Endothelial cell of hepatic sinusoid (primary cell): Measurements from ENCODE around the gene GP9.
"Not testable (repeated sequence)": the region's sequence is repeated elsewhere in the genome, so short reads cannot be mapped to it uniquely, and the experiment has no call there.

Source experiments
- in situ Hi-C: cut with HindIII; loops from 2 replicates; pipeline ENCODE4 v1.10.0; 2017; ENCODE audit warnings: low sequenced_read_pairs

GP9 gene

GRCh38 chr3:129104498-129105079, 44.0 kb downstream of the GP9 start:
- in situ Hi-C loops: no loop called here

- in situ Hi-C loops: no loop called here
Measured at GRCh38 chr3:129105862-129106261, 45.3 kb downstream of the GP9 start.

DNA sequence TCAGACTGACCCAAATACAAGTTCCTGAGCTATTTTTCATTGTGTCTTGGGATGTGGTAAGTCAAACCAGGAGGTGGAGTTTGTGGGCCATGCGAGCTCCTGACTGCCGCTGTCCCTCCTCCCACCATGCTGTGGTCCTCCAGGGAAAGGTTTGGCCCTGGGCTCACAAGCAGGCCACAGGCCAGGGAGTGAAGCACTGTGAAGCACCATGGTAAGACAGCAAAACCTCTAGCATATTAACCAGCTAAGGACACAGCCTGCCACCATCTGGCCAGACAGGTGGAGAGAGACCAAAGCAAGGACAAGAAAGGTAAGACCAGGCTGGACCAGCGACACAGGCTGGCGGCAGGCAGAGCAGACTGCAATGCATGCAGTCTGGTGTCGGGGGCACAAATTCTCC, 45.7 kb downstream of the GP9 start:
- in situ Hi-C loops: no loop called here

- in situ Hi-C loops: no loop called here
Measured at GRCh38 chr3:129106866-129107565, 46.4 kb downstream of the GP9 start.

DNA sequence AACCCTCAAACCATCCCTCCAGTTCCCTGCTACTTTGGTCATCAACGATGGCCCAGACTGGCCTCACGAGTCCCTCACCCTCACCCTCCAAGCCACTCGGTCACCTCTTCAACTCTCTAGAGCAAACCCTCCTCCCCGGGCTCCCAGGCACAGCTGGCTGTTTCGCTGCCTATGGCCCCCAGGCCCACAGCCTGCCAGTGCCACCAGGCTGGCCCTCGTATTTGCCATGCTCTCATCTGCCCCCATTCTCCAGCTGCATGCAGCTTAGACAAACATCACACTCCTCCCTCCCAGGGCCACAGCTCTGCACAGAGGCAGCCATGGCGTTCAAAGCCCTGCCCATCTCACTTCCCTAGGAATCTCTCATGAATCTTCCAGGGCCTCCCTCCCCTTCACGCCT, 47.2 kb downstream of the GP9 start:
- in situ Hi-C loops: no loop called here

GRCh38 chr3:129111076-129111780, 50.6 kb downstream of the GP9 start:
- in situ Hi-C loops: not testable (repeated sequence)
